ENCODE data around the gene SEPTIN1.
"Not testable (repeated sequence)": the region's sequence is repeated elsewhere in the genome, so short reads cannot be mapped to it uniquely, and the experiment has no call there.

The SEPTIN1 gene

DNA sequence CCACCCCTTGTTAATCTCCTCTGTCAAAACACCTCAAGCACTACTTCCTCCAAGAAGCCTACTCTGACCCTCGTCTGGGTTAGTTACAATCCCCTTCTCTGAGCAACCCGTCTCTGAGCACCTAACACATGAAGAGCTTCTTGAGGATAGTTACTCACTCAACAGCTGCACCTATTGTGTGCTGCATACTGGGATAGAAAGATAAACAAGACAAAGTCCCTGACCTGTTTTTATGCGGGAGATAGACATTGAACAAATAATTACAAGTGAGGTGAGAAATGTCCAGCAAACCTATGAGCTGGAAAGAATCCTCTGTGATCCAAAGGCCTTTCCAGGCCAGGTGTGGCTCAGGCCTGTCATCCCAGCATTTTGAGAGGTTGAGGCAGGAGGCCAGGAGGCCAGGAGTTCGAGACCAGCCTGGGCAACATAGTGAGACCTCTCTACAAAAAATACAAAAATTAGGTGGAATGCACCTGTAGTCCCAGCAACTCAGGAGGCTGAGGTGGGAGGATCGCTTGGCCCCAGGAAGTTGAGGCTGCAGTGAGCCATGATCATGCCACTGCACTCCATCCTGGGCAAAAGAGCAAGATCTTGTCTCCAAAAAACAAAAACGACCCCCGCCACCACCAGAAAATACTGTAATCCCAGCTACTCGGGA lies 19.5 kb upstream of the SEPTIN1 start:
- no peak for DNase-seq

DNA sequence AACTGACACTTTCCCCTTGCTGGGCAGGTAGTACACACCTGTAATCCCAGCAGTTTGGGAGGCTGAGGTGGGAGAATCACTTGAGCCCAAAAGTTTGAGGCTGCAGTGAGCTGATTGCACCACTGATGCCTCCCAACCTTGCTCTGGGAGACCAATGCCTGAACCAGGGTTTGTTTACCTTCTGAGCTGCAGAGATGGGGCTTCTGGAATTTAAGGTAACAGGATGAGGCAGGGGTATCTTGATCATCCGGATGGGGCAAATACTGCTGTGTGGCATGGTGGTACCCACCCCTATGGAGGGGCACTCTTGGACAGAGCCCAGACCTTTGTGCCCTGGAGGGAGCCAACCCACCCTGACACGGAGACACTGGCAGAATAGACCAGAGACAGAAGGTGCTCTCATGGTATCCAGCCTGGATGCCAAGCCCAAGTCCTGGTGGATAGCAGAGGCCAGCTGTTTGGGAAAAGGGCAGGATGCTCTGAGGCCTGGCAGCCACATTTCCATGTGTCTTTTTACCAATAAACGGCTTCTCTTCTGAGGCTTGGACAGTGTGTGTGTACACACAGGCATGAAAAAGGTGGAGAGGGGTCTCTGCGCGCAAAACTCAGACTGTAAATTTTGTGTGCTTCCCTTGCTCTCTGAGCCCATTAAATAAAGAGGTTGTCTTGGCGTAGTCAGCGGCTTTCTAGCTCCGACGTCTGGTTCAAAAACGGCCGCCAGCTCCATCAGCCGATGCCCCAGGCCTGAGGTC lies 17.2 kb upstream of the SEPTIN1 start:
- no peak for DNase-seq

DNA sequence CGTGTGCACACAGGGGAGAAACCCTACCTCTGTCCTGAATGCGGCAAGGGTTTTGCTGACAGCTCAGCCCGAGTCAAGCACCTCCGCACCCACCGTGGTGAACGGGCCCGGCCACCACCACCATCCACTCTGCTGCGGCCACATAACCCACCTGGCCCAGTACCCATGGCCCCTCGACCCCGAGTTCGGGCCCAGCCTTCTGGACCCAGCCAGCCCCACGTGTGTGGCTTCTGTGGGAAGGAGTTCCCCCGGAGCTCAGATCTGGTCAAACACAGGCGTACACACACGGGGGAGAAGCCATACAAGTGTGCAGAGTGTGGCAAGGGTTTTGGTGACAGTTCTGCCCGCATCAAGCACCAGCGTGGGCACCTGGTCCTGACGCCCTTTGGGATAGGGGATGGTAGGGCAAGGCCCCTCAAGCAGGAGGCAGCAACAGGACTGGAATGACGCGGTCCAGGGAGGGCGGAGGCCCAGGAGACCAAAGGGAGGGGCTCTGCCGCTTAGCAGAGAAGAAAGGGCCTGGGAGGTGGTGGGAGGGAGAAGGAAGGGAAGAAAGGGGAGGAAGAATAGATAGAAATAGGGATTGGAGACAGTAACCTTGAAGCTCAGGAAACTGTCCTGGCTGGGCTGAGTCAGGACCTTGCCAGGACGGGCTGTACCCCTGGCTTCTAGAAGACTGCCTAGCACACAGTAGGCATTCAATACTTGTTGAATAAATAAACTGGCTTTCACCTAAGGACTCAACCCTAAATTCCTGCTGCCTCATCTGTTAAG lies 16.5 kb upstream of the SEPTIN1 start:
- DNase-seq: no peak

DNA sequence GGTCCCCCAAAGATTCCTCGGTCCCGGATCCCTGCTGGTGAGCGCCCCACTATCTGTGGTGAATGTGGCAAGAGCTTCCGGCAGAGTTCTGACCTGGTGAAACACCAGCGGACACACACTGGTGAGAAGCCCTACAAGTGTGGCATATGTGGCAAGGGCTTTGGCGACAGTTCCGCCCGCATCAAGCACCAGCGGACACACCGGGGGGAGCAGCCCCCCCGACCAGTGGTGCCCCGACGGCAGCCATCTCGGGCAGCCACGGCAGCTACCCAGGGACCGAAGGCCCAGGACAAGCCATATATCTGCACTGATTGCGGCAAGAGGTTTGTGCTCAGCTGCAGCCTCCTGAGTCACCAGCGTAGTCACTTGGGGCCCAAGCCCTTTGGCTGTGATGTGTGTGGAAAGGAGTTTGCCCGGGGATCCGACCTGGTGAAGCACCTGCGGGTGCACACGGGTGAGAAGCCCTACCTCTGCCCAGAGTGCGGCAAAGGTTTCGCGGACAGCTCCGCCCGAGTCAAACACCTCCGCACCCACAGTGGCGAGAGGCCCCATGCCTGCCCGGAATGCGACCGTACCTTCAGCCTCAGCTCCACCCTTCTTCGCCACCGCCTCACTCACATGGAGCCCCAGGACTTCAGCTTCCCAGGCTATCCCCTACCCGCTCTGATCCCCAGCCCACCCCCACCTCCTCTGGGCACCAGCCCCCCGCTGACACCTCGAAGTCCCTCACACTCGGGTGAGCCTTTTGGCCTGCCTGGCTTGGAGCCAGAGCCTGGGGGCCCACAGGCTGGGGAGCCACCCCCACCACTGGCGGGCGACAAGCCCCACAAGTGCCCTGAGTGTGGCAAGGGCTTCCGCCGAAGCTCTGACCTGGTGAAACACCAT lies 15.7 kb upstream of the SEPTIN1 start:
- DNase-seq: no peak

DNA sequence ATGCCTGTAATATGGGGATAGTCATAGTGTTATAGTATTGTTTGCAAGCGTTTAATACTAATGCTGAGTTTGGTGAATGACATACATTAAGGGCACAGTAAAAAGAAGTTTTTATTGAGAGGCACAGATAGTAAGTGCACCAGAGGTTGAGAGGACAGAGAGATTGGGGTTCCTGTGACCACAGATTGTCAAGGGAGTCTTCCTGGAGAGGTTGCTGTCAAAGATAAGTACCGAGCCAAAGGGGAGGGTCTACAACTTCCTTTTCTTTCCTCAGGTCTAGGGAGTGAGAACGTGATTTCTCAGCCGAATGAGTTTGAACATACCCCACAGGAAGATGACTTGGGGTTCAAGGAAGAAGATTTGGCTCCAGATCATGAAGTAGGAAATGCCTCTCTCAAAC lies 14.7 kb upstream of the SEPTIN1 start:
- DNase-seq: no peak

DNA sequence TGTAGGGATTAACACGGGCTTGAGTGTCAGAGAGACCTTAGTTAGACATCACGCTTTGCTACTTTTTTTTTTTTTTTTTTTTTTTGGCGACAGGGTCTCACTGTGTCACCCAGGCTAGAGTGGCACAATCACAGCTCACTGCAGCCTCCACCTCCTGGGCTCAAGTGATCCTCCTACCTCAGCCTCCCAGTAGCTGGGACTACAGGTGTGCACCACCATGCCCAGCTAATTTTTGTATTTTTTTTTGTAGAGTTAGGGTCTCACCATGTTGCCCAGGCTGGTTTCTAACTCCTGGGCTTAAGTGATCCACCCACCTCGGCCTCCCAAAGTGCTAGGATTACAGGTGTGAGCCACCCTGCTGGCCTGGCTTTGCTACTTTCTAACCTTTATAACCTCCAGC lies 14.3 kb upstream of the SEPTIN1 start:
- DNase-seq: not testable (repeated sequence)

DNA sequence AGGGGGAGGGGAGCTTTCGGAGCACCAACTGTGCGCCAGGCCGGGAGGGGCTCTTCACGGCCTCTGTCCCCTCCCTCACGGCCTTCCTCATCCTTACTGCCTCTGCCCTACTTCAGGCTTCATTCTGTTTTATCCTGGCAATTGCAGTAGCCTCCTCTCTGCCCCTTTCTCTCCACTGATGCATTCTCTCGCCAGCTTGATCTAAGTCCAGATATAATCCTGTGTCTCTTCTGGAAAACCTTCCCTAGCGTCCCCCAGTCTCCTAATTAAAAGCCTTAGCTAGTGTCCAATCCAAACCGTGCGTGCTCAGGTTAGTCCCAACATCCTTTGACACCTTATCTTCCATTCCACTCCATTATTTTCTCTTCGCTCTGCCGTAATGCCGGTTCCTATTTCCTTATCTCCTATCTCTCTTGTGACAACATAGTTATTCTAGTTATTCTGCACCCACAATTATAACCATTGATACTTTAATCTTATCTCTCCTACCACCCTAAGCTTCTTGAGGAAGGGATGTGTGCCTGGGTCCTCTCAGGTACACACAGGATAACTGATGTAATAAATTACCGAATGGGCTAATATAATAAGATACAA lies 13.7 kb upstream of the SEPTIN1 start:
- no peak for DNase-seq

DNA sequence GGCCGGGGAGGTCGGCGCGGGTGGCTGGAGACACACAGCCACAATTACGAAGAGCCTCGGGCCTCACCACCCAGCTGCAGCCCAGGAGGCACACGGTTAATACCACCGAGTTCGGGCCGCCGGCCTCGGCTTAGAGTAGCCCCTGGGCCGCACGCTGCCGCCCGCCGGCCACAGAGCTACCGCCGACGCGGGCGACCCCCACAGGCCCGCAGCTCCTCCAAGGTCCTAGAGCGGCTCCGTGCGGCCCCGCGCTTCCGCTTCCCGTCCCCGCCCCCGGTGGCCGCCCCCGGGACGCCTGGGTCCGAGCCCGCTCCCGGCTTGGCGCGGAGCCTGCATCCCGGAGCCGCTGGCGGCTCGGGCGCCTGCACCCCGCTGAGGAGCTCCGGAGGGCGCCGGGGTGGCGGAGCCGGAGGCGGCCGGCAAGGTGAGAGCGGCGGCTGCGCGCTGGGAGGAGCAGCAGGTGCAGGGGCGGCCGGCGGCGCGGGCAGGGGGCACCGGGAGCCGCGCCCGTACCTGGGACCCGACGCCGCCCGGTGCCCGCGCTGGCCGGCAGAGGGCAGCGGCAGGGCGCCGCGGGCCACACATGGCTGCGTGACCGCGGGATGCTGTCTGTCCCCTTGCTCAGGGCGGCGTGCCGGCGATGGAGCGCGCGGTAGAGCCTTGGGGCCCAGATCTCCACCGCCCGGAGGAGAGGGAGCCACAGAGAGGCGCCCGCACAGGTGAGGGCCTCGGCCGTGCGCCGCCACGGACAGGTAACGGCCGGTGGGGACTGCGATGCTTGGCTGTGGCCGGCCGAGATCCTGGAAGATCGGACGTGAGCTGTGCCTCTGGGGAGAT lies 13.0 kb upstream of the SEPTIN1 start, which contains the start of gene ZNF48:
ZNF48 (plus strand) TSS at position 266 of the 837 bp plus-strand sequence; CDS start at position 641, 375 bp downstream.
- DNase-seq: peak; percentile 45

DNA sequence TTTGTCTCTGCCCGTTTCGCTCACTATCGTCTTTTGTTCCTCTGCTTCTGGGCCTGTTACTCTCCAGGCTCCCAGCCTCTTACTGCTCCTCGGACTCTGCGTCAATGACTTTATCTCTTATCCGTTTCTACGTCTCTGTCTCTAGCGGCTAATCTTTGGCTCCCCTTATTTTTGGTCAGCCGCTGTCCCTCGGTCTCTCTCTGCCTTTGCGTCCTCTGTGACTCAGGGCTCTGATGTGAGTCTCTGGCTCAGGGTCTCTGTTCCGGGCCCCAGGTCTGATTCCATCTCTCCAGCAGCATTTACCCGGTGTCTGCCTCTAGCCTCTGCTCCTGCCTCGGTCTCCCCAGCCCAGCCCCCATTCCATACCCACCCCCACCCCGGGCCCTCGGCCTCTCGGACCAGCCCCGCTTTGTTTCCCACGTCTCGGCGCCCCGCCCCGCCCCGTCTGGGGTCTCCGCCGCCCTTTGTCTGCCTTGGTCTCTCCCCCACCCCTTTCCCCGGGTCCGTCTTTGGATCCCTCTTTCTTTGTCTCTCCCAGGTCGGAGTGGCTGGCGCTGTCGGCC lies 12.3 kb upstream of the SEPTIN1 start:
- DNase-seq: no peak

DNA sequence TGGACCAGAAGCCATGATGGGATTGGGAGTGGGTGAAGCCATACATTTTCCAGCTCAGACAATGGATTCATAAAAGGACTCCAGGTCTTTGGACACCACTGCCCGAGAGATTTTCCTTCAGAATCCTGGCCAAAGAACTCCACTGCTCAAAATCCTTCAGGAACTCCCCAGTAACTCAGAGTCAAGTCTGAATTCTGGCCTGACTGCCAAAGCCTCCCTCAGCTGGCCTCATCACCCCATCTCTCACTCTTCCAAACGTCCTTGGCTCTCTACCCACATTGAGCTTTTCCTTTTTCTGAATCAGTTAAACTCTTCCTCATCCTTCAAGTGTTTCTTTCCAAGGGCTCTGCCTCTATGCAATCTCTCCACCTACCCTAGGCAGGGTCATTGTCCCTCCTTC lies 1.2 kb upstream of the SEPTIN1 start:
- DNase-seq: no peak

DNA sequence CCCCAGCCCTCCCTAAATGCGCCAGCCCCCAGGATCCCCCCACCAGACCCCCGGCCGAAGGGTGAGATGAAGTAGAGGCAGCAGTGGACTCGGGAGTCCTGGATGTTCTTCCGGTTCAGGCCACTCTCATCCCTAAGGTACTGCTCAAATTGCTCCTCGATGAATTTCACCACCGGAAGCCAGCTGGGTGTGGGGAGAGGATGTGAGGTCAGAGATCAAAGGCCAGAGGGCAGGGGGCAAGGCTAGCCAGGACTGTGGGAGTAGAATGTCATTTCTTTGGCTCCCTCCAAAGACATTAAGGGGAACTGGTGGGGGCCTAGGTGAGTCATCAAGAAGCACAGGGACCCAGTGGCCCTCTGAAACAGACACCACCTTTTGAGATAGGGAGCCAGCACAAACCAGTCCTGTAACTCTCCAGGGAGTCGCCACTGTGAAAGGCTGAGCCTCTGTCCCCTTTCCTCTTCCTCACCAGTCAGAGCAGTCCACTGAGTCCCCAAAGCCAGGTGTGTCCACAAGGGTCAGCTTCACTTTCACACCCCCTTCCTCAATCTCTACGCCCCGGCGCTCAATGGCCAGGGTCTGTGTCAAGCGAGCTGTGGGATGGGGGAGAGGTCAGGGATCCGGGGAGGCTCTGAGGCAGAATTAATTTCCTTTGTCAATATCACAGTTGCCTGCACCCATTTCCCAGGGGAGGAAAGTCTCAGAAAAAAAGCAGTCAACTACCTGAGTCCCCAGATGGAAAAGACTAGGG lies 895 bp downstream of the SEPTIN1 start:
- no peak for DNase-seq

DNA sequence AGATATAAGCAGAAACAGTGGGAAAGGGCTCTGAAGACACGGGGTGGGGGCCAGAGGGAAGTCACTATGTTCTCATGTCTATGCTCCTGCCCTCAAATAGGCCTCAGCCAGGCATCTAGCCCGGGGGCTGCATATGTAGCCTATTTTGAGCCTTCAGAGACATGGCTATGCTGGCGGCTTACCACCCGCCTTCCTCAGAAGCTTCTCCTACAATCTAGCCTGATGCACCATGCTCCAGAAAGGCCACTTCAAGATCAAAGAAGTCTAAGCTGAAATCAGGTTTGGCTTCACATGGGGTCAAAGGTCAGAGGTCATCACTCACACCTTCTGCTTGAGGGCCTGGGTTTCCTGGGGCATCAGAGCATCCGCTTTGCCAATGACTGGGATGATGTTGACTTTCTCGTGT lies 1.6 kb downstream of the SEPTIN1 start:
- DNase-seq: no peak

DNA sequence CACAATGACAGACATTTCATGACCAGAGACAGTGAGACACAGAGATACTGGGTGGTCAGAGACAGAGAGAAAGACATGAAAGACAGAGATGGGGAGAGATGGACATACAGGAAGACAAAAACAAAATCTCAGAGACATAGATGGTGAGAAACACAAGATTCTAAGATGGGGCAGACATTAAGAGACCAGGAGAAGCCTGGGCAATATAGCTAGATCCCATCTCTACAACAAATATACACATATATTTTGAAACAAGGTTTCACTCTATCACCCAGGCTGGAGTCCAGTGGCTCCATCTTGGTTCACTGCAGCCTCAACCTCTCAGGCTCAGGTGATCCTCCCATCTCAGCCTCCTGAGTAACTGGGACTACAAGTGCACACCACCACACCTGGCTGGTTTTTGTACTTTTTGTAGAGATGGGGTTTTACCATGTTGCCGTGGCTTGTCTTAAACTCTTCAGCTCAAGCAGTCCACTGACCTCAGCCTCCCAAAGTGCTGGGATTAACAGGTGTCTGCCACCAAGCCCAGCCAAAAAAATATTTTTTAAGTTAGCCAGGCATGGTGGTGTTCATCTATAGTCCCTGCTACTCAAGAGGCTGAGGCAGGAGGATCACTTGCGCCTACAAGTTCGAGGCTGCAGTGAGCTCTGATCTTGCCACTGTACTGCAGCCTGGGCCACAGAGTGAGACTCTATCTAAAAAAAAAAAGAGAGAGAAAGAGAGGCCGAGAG lies 2.1 kb downstream of the SEPTIN1 start:
- no peak for DNase-seq

DNA sequence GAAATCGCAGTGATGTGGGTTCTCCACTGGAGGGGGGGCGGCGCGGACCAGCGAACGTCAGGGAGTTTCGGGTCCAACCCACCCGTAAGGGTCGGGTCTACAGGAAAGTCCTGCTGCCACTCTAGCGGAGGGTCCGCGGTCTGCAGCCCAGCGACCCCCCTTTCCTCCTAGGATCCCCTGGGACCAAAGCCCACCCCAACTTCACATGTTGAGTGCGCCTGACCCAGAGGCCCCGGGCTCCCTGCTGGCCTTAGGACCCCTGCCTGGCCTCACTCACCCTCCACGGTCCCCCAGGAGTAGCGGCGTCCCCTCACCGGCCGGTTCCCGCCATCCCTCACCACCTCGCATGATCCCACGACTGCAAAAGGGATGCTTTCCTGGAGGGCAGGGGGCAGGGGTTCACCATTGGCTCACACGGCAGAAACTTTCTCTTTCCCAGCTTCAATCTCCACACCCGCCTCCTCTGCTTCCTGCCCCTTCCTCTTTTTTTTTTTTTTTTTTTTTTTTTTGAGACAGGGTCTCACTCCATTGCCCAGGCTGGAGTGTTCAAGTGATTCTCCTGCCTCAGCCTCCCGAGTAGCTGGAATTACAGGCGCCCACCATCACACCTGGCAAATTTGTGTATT lies 3.1 kb downstream of the SEPTIN1 start:
- no peak for DNase-seq

DNA sequence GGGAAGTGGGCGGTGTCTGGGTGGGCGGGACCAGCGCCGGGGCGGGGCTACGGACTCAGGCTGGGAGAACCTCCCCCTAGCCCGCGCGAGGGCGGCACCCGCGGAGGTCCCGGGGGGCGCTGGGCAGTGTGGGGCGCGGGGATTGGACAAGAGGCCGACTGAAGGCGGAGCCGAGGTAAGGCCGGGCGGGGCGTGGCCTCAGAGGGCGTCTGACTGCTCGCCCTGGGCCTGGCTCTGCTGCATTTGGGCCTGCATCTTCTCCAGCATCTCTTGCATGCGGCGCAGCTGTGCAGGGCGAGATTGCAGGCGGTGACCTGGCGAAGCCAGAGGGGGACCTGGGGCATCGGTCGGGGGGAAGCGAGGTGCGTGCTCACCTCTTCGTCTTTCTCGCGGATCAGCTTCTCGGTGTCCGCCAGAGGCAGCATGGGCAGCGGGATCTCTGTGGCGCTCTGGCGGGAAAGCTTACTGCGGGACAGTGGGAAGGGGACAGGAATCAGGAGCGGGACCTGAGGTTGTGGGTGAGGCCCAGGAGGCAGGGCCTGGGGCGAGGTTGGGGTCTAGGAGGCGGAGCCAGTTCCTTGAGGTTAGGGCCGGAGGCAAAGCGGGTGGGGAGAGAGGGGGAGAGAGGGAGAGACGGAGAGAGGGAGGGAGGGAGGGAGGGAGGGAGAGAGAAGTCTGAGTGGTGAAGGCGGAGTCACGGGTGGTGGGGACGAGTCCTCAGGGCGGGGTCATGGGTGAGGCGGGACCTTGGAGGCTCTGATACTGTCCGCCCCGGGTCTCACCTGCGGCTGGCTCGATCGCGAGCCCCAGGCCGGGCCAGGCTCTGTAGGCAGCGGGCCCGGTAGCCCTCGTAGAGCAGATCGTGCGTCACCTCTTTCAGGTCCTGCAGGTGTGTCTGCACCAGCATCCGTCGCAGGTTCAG lies 3.9 kb downstream of the SEPTIN1 start:
- peak; percentile 93 for DNase-seq

DNA sequence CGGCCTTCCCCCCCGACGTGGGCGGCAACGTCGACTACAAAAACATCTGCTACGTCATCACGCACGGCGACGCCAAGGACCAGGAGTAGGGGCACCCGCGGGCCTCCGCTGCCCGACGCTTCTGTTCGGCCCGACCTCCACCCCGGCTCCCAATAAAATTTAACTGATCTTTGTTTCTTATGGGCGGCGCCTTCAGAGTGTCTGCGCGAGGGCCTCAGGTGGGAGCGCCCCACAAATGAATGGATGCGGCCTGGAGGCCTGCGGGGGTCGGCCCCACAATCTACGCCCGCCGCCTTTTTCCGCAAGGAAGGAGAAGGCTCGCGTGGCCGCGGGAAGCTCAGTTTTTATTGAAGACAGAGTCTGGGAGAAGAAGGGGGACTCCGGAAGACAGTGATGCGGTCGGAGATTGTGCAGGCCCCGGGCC lies 4.5 kb downstream of the SEPTIN1 start:
- peak; percentile 39 for DNase-seq

DNA sequence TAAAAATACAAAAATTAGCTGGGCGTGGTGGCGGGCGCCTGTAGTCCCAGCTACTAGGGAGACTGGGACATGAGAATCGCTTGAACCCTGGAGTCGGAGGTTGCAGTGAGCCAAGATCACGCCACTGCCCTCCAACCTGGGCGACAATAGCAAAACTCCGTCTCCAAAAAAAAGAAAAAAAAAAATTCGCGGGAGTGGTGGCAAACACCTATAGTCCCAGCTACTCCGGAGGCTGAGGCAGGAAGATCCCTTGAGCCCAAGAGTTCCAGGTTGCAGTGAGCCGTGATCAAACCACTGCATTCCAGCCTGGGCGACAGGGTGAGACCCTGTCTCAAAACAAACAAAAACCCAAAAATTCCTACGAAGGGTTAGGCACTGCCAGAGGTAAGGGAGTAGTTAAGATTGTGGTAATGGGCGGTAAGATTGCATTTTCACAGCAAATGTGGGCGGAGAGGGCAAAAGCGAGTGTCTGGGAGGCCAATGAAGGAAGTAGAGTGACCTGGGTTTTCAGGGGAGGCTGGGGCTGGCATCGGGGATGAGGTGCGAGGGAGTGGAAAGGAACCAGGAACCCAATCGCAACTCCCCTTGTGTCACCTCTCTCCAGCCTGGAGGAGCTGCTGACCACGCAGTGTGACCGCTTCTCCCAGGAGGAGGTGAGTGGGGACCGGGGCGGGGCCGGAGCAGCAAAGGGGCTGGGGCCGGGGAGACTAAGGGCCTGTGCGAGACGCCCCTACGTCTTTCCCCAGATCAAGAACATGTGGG lies 5.1 kb downstream of the SEPTIN1 start:
- DNase-seq: no peak

Measured in amniotic stem cell (primary cell).